Loucy (cell line): ENCODE results near the gene CASK.

Experiments used
- H2AFZ ChIP-seq: fragments of 200-600 bp; sonication (generic); 2 replicates; pipeline ENCODE4 v1.6.0; 2016; ENCODE audit warnings: antibody characterized with exemption, mild to moderate bottlenecking, low read length, moderate library complexity
- H3F3A ChIP-seq: fragments of 200-600 bp; 2 replicates; pipeline ENCODE4 v1.6.0; 2016; ENCODE audit warnings: antibody characterized with exemption, low read depth, mild to moderate bottlenecking
- H3K27me3 ChIP-seq: fragments of 200-600 bp; sonication (generic); 2 replicates; pipeline ENCODE4 v1.6.1; 2014; ENCODE audit warnings: low read length, mild to moderate bottlenecking; ENCODE audit not compliant: insufficient read depth, poor library complexity, severe bottlenecking
- H3K36me3 ChIP-seq: fragments of 200-600 bp; sonication (generic); 2 replicates; pipeline ENCODE4 v1.6.1; 2016; ENCODE audit warnings: low read length; ENCODE audit not compliant: insufficient read depth
- H3K4me1 ChIP-seq: fragments of 200-600 bp; sonication (generic); 2 replicates; pipeline ENCODE4 v1.5.1; 2014; ENCODE audit warnings: low read length, mild to moderate bottlenecking; ENCODE audit not compliant: insufficient read depth, poor library complexity, severe bottlenecking
- H3K4me2 ChIP-seq: fragments of 200-600 bp; sonication (generic); 2 replicates; pipeline ENCODE4 v1.6.0; 2014; ENCODE audit warnings: antibody characterized with exemption, low read length, low read depth, mild to moderate bottlenecking; ENCODE audit not compliant: poor library complexity, severe bottlenecking
- H3K4me3 ChIP-seq: fragments of 200-600 bp; sonication (generic); 2 replicates; pipeline ENCODE4 v1.5.1; 2014; ENCODE audit warnings: low read length, mild to moderate bottlenecking, mixed read lengths; ENCODE audit not compliant: poor library complexity, severe bottlenecking
- H3K79me2 ChIP-seq: fragments of 200-600 bp; sonication (generic); 2 replicates; pipeline ENCODE4 v1.6.1; 2014; ENCODE audit warnings: low read length; ENCODE audit not compliant: insufficient read depth
- H3K9ac ChIP-seq: fragments of 200-600 bp; sonication (generic); 2 replicates; pipeline ENCODE4 v1.6.0; 2014; ENCODE audit warnings: mild to moderate bottlenecking, low read depth, low read length, moderate library complexity; ENCODE audit not compliant: poor library complexity, severe bottlenecking
- H3K9me2 ChIP-seq: fragments of 200-600 bp; sonication (generic); replicated peaks from 2 replicates; pipeline ENCODE4 v1.6.1; 2016; ENCODE audit warnings: low read depth, low read length, mixed read lengths
- H3K9me3 ChIP-seq: fragments of 200-600 bp; sonication (generic); 2 replicates; pipeline ENCODE4 v1.6.1; 2014; ENCODE audit warnings: mild to moderate bottlenecking, antibody characterized with exemption, low read length, low read depth; ENCODE audit not compliant: insufficient read depth
- H4K20me1 ChIP-seq: fragments of 200-600 bp; sonication (generic); 2 replicates; pipeline ENCODE4 v1.6.0; 2014; ENCODE audit warnings: antibody characterized with exemption, low read length, mild to moderate bottlenecking; ENCODE audit not compliant: insufficient read depth, poor library complexity, severe bottlenecking
- CTCF ChIP-seq: fragments of 200-600 bp; sonication (generic); conservative IDR thresholded peaks from 2 replicates; pipeline ENCODE4 v1.5.1; 2014; ENCODE audit warnings: mild to moderate bottlenecking, antibody characterized with exemption, low read length
- EZH2phosphoT487 ChIP-seq: fragments of 200-600 bp; IDR thresholded peaks from 2 replicates; pipeline ENCODE4 v1.6.1; 2018; ENCODE audit warnings: antibody characterized with exemption, mild to moderate bottlenecking, moderate library complexity, borderline replicate concordance

Gene CASK

GRCh38 chrX:41758401-41758800, 165.0 kb downstream of the CASK start:
- H2AFZ ChIP-seq: no peak overlapping the region
- no peaks in the 10 kb centered on the region for H3K4me1 ChIP-seq
- H3K9me3 ChIP-seq: no peaks in the 10 kb centered on the region
- no peak overlapping the region for H3K4me3 ChIP-seq
- no peak overlapping the region for H3K4me2 ChIP-seq
- H4K20me1 ChIP-seq: no peaks in the 10 kb centered on the region
- no peaks in the 10 kb centered on the region for H3K79me2 ChIP-seq
- no peaks in the 10 kb centered on the region for H3K36me3 ChIP-seq
- no peaks in the 10 kb centered on the region for H3F3A ChIP-seq
- H3K9ac ChIP-seq: no peak overlapping the region
- no peaks in the 10 kb centered on the region for H3K27me3 ChIP-seq
- H3K9me2 ChIP-seq: no peaks in the 10 kb centered on the region
- no peak for TF ChIP-seq CTCF
- no peak for TF ChIP-seq EZH2phosphoT487

GRCh38 chrX:41750716-41751115, 172.6 kb downstream of the CASK start:
- Histone ChIP-seq H3K4me3 (no peak overlapping the region), H3K4me1 (no peaks in the 10 kb centered on the region), H2AFZ (no peak overlapping the region), H3F3A (no peaks in the 10 kb centered on the region), H3K27me3 (no peaks in the 10 kb centered on the region), H3K9ac (no peak overlapping the region), H3K4me2 (no peak overlapping the region), H3K9me3 (no peaks in the 10 kb centered on the region), H3K36me3 (no peaks in the 10 kb centered on the region), H3K9me2 (no peaks in the 10 kb centered on the region), H4K20me1 (no peaks in the 10 kb centered on the region), H3K79me2 (no peaks in the 10 kb centered on the region)
- no peak for TF ChIP-seq CTCF
- TF ChIP-seq EZH2phosphoT487: no peak

GRCh38 chrX:41739871-41740270, 183.5 kb downstream of the CASK start:
- Histone ChIP-seq H3K27me3 (no peaks in the 10 kb centered on the region), H3K9me3 (no peaks in the 10 kb centered on the region), H3F3A (no peaks in the 10 kb centered on the region), H3K9ac (no peak overlapping the region), H3K4me2 (no peak overlapping the region), H3K4me3 (no peak overlapping the region), H3K9me2 (no peaks in the 10 kb centered on the region), H3K79me2 (no peaks in the 10 kb centered on the region), H3K36me3 (no peaks in the 10 kb centered on the region; the same call in 1 of the 2 replicates), H4K20me1 (no peaks in the 10 kb centered on the region), H2AFZ (no peak overlapping the region), H3K4me1 (no peaks in the 10 kb centered on the region)
- no peak for TF ChIP-seq EZH2phosphoT487
- TF ChIP-seq CTCF: no peak
